Spleen (tissue), 11 donors: ENCODE measurements around the gene FGF18. TPM values are rescaled to one million over a fixed set of nuclear protein-coding genes. Genes with fewer than 3 reads are reported as not detected.

Source experiments
- DNase-seq: peaks from one replicate; pipeline ENCODE4 v3.0.0-alpha.2; 2020
- H3K27ac ChIP-seq, 8 donors: fragments of 200-600 bp; sonication (generic) in 7 of 8; 1 replicate in 4 of 8; 2 replicates in 4 of 8; pipeline versions ENCODE4 v1.5.0 to v1.8.0; 2016 to 2021; ENCODE audit warnings: inconsistent platforms in 4 of 8, mild to moderate bottlenecking in 4 of 8, moderate library complexity in 1 of 8
- H3K27me3 ChIP-seq, 7 donors: fragments of 200-600 bp; sonication (generic) in 6 of 7; replicated peaks in 1 of 7; 1 replicate in 4 of 7; 2 replicates in 3 of 7; pipeline versions ENCODE4 v1.5.0 to v1.8.0; 2016 to 2021; ENCODE audit warnings: inconsistent platforms in 3 of 7, mild to moderate bottlenecking in 1 of 7
- H3K36me3 ChIP-seq, 6 donors: fragments of 200-600 bp; sonication (generic) in 5 of 6; 1 replicate in 4 of 6; 2 replicates in 2 of 6; pipeline versions ENCODE4 v1.5.0 to v1.8.0; 2016 to 2021; ENCODE audit warnings: inconsistent platforms in 2 of 6
- H3K4me1 ChIP-seq, 6 donors: fragments of 200-600 bp; sonication (generic) in 5 of 6; 1 replicate in 3 of 6; 2 replicates in 3 of 6; pipeline versions ENCODE4 v1.5.0 to v1.8.0; 2016 to 2021; ENCODE audit warnings: inconsistent platforms in 3 of 6
- H3K4me3 ChIP-seq, 8 donors: fragments of 200-600 bp; sonication (generic) in 7 of 8; 1 replicate in 4 of 8; 2 replicates in 4 of 8; pipeline versions ENCODE4 v1.5.0 to v1.8.0; 2016 to 2021; ENCODE audit warnings: inconsistent platforms in 4 of 8, mild to moderate bottlenecking in 4 of 8, moderate library complexity in 2 of 8
- H3K9me3 ChIP-seq, 8 donors: fragments of 200-600 bp; sonication (generic) in 7 of 8; 1 replicate in 4 of 8; 2 replicates in 4 of 8; pipeline versions ENCODE4 v1.5.0 to v1.8.0; 2016 to 2021; ENCODE audit warnings: inconsistent platforms in 4 of 8
- CTCF ChIP-seq, 11 experiments: fragments of 200-600 bp in 7 of 11; fragments of 450-650 bp in 4 of 11; sonication (generic) in 4 of 11; IDR thresholded peaks in 8 of 11; conservative IDR thresholded peaks in 3 of 11; 1 replicate in 7 of 11; 2 replicates in 4 of 11; pipeline versions ENCODE4 v1.4.0 to v1.8.0; 2016 to 2021; ENCODE audit warnings: antibody characterized with exemption in 11 of 11, inconsistent platforms in 4 of 11, mild to moderate bottlenecking in 1 of 11
- POLR2A ChIP-seq, 3 donors: fragments of 450-650 bp; IDR thresholded peaks; one replicate each; pipeline ENCODE4 v1.5.1; 2017; ENCODE audit warnings: antibody characterized with exemption in 3 of 3, mild to moderate bottlenecking in 1 of 3
- POLR2AphosphoS5 ChIP-seq, 3 donors: sonication (generic); formaldehyde crosslinking; IDR thresholded peaks; one replicate each; pipeline ENCODE4 v1.5.1; 2017; ENCODE audit warnings: antibody characterized with exemption in 3 of 3
- WGBS, 5 donors: extraction: QIAGEN DNeasy Blood & Tissue Kit in 3 of 5; methylation state at CpG; one replicate each; pipeline versions ENCODE4 v1.1.5 to v1.1.7; 2013 to 2018; 5-methylcytosine and 5-hydroxymethylcytosine counted together
- intact Hi-C: fragments of 100-400 bp; cut with DNase I; formaldehyde crosslinking; loops from one replicate; pipeline ENCODE4 v1.15.0; 2023; ENCODE audit warnings: low total_unique reads
- polyA plus RNA-seq, 3 donors: library from polyadenylated mRNA; stranded (reverse); fragments of 200-250 nt; gene quantifications; one replicate each; pipeline ENCODE4 v1.2.1, GENCODE V29; 2013
- total RNA-seq, 7 donors: library from RNA; depleted of rRNA in 3 of 7; stranded (reverse); fragments of >200 nt in 3 of 7; fragmentation: NEBNext Ultra II Directional in 4 of 7; extraction: Animal tissue kit (Norgen Biotek cat#: 25700) in 4 of 7; gene quantifications; one replicate each; pipeline versions ENCODE4 v1.1.0 to v1.2.1, GENCODE V29; 2016 to 2021
- donor health status: healthy with polysubstance abuse.
- donor health status: DM: no; HTN: no; CAD: no; lungs with moderate emphysema.
- donor health status: DM: no; HTN: no; CAD: no.
- donor health status: Bipolar disorder and iron deficiency.
- donor health status: healthy.
- donor health status: DM: no; HTN: no; CAD: no.
- donor health status: DM: yes; HTN: yes; CAD: no.

Gene FGF18
- total and polyA plus RNA-seq, 10 donors = 0.22 to 0.74 (median 0.33) TPM; not detected in 1

- TF ChIP-seq CTCF (IDR thresholded peaks at IDR 0.05 in 8 of 11, conservative IDR thresholded peaks at IDR 0.05 in 3 of 11) = no peak
- no peak for TF ChIP-seq POLR2AphosphoS5 (IDR thresholded peaks at IDR 0.05)
- no peak for TF ChIP-seq POLR2A (IDR thresholded peaks at IDR 0.05)
- Histone ChIP-seq H3K9me3 (no peaks in the 10 kb centered on the region), H3K36me3 (no peaks in the 10 kb centered on the region), H3K27me3 (peaks cover 0 to 12% (median 0%) of the 10 kb centered on the region in 7 donors), H3K4me1 (no peaks in the 10 kb centered on the region), H3K4me3 (no peak overlapping the region), H3K27ac (no peak overlapping the region)
- peak; percentile 32 for DNase-seq
- 86 to 91% (median 88%) methylated on average over 12 to 20 of the region's 20 CpGs for WGBS, 5 donors
- intact Hi-C loops = no loop called here
These were observed 8.1 kb downstream of the FGF18 start for GRCh38 chr5:171427318-171428167.

- 89 to 95% (median 94%) methylated on average over 9 of the region's 9 CpGs for WGBS, 5 donors
- no peak for TF ChIP-seq POLR2AphosphoS5 (IDR thresholded peaks at IDR 0.05)
- no peak for TF ChIP-seq POLR2A (IDR thresholded peaks at IDR 0.05)
- TF ChIP-seq CTCF (IDR thresholded peaks at IDR 0.05 in 8 of 11, conservative IDR thresholded peaks at IDR 0.05 in 3 of 11) = no peak
- peaks cover 0 to 8% (median 0%) of the 10 kb centered on the region in 7 donors for H3K27me3 ChIP-seq
- H3K4me1 ChIP-seq = no peaks in the 10 kb centered on the region
- DNase-seq = no peak
- no peak overlapping the region for H3K4me3 ChIP-seq
- H3K27ac ChIP-seq = no peak overlapping the region
- no peaks in the 10 kb centered on the region for H3K36me3 ChIP-seq
- intact Hi-C loops = no loop called here
- no peaks in the 10 kb centered on the region for H3K9me3 ChIP-seq
These were observed 8.8 kb downstream of the FGF18 start for GRCh38 chr5:171428168-171428696.

GRCh38 chr5:171428809-171429542 is 9.5 kb downstream of the FGF18 start:
- intact Hi-C loops = no loop called here
- peaks cover 0 to 5% (median 0%) of the 10 kb centered on the region in 7 donors for H3K27me3 ChIP-seq

More at GRCh38 chr5:171428809-171429542, 9.5 kb downstream of the FGF18 start:
- Histone ChIP-seq H3K9me3 (no peaks in the 10 kb centered on the region), H3K27ac (no peak overlapping the region), H3K36me3 (no peaks in the 10 kb centered on the region), H3K4me1 (no peaks in the 10 kb centered on the region), H3K4me3 (no peak overlapping the region)
- TF ChIP-seq CTCF (IDR thresholded peaks at IDR 0.05 in 8 of 11, conservative IDR thresholded peaks at IDR 0.05 in 3 of 11) (no peak), POLR2A (IDR thresholded peaks at IDR 0.05) (no peak), POLR2AphosphoS5 (IDR thresholded peaks at IDR 0.05) (no peak)
- peak; percentile 46 for DNase-seq
- WGBS, 5 donors = 82 to 90% (median 88%) methylated on average over 14 to 16 of the region's 16 CpGs
